PFSK-1 (cell line): Measurements from ENCODE around the gene TLR5.

Experiments
- POLR2AphosphoS5 ChIP-seq: IDR thresholded peaks from 2 replicates; pipeline ENCODE4 v1.6.1; 2012; ENCODE audit warnings: low read depth, mild to moderate bottlenecking, control low read depth, low read length, moderate library complexity
- TAF1 ChIP-seq: IDR thresholded peaks from 2 replicates; pipeline ENCODE4 v1.6.1; 2012; ENCODE audit warnings: low read length, control low read depth, borderline replicate concordance; ENCODE audit not compliant: insufficient read depth

- TF ChIP-seq TAF1 (no peak), POLR2AphosphoS5 (no peak)
Measured at GRCh38 chr1:223097713-223098112, 45.3 kb downstream of the TLR5 start.
